HG02623 (cell line): Measurements from ENCODE around the gene GGACT.
"Not testable (repeated sequence)": the region's sequence is repeated elsewhere in the genome, so short reads cannot be mapped to it uniquely, and the experiment has no call there.

Source experiments
- ATAC-seq: cut with Tn5 transposase; IDR thresholded peaks from one replicate; pipeline ENCODE4 v1.9.1; 2021; ENCODE audit warnings: moderate library complexity; ENCODE audit not compliant: unreplicated experiment

Gene GGACT

DNA sequence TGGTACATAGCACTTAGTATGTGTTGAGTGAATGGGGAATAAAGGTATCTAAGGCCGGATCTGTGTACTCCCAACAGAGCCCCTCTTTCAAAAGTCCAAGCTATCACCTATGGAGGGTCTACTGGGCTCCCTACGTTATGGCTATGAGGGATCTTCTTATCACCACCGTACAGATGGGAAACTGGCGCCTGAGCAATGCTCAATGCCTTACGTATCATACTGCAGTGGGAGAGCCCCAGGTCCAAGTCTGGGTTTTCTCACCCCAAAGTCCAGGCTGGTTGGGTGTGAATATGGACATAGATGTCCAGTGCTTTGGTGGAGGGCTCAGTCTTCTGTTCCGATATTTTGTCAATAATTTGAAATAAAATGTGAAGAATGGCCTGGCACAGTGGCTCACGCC lies 13.1 kb upstream of the GGACT start:
- no peak for ATAC-seq

DNA sequence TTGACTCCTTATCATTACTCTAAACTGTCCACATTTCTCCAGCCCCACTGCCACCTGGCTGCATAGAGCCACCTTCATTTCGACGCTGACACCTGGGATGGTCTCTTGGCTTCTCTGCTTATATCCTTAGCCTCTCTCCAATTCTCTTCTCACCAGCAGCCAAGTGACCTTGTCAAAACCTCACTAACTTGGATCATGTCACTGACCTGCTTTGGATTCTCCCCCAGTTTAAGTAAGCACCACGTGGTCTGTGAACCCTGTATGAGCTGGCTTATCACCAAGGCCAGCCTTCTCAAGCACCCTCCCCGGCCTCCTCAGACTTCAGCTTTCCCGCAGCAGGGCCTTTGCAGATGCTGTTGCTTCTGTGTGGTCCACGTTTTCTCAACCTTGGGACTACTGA lies 12.3 kb upstream of the GGACT start:
- no peak for ATAC-seq

DNA sequence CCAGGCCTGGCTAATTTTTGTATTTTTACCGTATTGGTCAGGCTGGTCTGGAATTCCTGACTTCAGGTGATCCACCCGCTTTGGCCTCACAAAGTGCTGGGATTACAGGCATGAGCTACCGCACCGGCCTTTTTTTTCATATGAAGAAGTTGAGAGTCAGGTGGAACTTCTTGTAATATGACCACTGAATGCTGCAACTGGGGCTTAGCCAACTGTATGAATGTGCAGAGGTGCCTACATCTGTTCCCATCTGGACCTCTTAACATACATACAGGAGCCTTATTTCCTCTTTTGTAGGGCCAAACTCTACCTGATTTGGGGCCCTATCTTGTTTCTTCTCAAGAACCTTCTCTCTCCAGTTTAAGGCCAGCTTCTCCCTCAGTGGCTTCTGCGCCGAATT lies 11.9 kb upstream of the GGACT start:
- no peak for ATAC-seq

DNA sequence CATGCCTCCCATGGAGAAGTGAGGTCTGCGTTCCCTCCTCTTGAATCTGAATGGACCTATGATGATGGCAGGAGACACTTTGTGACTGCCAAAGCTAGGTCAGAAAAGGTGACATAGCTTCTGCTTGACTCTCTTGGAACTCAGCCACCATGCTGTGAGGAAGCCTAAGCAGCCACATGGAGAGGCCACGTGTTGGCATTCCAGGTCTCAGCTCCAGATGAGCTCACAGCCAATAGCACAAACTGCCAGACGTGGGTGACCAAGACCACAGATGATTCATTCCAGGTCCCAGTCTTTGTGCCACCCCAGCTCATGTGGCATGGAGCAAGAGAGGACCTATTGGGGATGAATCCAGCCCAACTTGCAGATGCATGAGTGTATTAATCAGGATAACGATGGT lies 8.7 kb upstream of the GGACT start:
- no peak for ATAC-seq

DNA sequence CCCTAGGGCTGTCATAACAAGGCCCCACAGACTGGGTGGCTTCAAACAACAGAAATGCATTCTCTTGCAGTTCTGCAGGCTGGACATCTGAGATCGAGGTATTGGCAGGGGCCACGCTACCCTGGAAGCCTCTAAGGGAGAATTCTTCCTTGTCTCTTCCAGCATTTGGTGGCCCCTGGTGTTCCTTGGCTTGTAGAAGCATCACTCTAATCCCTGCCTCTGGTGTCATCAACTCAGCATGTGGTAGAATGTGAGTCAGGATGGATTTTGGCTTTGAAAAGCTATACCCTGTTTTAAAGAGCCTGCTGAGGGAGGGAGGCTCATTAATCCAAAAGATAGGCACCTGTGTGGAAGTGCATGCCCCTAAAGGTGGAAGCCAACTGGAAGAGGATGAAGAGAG lies 7.9 kb upstream of the GGACT start:
- no peak for ATAC-seq

DNA sequence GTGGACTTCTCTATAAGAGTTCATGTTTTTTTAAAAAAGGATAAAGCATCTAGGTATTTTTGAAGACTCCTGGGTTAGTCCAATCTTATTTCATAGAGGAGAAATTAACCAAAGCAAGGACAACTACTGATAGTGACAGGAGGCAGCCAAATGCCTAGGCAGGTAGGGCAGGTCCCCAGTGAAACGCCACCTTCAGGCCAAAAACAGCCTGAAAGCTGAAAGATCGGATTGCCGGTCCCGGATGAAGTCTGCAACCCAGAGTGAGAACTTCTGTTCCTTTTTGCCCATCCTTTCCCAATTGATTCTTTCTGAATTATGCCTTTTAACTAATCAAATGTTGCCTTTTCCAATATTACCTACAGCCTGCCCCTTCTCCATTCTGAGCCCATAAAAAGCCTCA lies 6.1 kb upstream of the GGACT start:
- ATAC-seq = no peak

DNA sequence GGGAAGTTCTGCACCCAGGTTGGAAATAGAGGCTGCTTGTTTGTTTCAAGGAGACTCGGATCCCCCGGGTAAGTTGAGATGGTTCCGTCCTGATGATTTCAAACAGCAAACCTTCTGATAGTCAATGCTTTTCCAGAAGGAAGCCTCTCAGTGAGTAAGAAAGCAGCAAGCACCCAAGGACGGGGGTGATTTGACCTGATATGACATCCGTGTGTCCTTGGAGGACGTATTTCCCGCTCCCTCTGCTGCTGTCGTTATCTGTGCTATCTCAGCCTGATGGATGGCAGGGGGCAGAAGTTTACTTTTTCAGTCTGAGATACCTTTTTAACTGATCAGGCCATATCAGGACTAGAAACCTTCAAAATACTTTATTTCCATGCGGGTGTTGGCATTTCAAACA lies 5.7 kb upstream of the GGACT start:
- ATAC-seq = no peak

DNA sequence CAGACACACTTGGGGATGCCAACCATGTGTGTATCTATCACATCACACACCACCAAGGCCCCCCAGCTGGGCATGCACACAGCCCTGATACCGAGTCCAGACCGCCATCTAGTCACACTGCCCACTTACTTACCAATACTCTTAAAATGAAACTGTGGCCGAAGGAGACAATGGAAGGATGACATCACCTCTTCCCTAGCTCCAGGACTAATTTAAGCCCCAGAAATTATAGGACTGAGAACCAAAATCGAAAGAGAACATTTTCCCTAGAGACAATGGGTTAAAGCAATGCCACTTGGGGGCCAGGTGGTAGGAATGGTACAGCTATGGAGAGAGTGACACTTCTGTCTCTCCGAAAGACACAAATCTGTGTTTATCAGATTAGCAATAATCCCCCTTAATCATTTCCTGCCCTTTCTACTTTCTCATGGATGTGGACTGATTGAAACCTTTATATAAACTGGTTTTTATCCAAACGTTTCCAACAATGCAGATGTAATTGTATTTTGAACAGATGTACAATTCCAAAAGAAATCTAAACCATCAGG lies 663 bp upstream of the GGACT start:
- ATAC-seq = no peak

DNA sequence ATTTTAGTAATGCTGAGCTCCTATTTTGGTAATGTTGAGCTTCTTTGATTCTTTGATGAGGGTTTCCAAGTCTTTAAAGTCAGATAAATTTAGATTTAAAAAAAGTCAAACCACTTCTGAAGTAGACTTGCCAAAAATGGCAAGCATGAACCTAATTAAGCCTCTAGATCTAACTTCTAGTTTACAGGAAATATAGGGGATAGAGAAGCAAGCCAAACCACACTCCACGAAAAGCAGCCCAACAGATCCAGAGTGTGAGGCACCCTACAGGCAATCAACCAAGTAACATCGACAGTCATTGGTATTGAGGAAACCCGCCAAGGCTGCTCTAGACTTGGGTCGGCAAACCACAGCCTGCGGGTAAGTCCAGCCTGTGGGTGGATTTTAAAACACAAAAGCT lies 3.7 kb downstream of the GGACT start:
- ATAC-seq = no peak

DNA sequence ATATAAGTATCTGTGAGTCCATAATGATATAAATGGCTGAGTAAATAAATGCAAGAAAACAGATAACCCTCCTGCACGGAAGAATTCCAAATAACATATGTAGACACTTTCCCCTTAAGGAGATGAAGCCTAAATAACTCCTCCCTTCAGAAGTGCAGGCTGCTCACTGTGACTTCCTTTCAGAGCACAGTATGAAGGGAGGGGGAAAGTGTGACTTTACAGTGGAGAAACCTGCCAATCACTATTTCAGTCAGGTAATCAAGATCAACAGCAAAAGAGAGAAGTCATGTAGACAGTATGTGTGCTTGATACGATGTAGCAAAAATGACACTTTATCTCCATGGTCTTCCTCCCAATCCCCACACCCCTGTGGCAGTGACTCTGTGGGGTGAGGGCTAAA lies 7.1 kb downstream of the GGACT start:
- no peak for ATAC-seq

DNA sequence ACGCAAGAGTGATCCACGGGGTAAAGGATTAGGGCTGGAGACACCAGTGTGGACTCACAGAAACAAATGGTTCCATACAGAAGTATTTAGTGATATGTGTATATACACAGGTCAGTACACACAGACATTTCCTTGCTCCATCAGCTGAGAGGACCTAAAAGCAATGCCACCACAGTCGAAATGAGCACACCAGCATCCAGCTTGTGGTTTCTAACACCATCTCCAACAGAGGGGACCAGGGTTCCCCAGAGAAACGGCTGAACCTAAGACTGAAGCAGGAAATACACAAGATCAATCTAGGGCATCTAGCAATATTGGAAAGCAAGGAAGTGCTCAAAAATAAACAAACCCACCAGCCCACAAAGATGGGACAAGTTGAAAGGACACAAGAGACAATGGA lies 7.6 kb downstream of the GGACT start:
- ATAC-seq = no peak

DNA sequence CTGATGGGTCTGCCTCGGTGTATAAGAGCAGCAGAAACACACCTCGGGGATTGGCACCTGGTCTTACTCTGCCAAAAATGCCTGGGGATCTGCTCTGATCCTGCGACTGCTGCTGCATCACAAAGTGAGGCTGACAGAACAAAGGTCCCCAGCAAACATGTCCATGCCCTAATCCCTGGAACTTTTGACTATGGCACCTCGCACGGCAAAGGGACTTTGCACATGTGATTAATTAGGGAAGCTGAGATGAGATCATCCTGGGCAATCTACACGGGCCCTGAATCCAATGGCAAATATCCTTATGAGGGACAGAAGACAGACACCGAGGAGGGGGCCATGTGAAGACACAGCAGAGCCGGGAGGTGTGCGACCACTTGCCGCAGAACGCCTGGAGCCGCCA lies 8.5 kb downstream of the GGACT start:
- no peak for ATAC-seq

DNA sequence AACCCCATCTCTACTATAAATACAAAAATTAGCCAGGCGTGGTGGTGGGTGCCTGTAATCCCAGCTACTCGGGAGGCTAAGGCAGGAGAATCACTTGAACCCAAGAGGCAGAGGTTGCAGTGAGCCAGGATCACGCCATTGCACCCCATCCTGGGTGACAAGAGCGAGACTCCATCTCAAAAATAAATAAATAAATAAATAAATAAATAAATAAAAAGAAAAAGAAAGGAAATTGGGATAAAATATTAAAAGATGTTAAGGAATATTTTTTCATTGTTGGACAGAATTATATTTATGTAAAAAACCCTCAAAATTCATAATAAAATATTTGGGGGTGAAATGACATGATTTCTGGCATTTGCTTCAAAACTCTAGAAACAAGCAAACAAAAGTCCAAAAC lies 11.3 kb downstream of the GGACT start:
- ATAC-seq = not testable (repeated sequence)

DNA sequence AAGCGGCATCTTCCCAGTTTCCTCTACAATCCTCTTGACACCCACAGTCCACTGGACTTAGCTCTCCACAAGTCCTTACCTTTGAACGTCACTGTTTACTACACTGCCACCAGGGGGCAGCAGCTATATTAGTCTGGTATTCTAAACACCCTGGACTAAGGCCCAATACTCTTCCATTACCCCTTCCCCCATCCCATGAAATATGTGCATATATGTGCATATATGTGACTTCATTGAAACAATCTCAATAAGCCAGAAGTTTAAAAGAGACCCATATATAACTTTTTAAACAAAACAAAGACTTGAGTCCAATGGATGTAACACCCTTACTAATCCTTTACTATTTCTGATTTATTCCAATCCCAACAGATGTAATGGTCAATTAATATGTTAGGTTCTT lies 15.5 kb downstream of the GGACT start:
- peak; percentile 96 for ATAC-seq

DNA sequence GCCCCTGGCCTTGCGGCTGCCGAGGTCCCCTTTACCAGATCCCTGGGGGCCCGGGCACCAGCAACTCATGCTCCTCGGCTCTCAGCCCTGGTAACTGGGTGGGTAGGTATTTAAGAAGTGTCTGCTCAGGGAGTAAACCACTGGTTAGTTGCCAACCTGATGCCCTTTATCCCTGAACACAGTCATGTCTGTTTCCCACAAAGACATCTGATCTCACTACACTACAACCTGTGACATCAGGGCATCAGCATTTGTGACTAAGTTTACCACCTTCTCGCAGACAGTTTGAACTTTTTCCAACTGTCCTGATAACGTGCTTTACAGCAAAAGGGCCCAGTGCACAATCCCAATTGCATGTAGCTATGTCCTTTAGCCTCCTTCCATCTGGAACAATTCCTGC lies 22.0 kb downstream of the GGACT start:
- no peak for ATAC-seq

DNA sequence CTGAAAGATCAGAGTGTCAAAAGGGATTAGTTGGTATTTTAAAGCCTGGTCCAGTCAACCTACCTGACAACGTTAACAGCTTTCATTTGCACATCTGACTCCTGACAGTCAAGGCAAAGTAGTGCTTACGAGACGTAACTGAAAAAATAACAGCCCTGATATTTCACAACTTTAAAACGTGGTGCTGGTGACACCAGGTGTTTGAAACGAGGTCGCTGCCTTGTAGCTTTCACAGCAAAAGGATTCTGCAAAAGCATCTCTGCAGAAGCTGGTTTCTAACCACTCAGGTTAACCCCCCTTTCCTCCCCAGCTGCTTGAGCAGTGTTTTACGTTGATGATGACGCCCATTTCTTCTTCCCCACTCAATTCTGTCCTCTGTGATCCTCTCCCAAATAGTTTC lies 23.3 kb downstream of the GGACT start:
- ATAC-seq = no peak

DNA sequence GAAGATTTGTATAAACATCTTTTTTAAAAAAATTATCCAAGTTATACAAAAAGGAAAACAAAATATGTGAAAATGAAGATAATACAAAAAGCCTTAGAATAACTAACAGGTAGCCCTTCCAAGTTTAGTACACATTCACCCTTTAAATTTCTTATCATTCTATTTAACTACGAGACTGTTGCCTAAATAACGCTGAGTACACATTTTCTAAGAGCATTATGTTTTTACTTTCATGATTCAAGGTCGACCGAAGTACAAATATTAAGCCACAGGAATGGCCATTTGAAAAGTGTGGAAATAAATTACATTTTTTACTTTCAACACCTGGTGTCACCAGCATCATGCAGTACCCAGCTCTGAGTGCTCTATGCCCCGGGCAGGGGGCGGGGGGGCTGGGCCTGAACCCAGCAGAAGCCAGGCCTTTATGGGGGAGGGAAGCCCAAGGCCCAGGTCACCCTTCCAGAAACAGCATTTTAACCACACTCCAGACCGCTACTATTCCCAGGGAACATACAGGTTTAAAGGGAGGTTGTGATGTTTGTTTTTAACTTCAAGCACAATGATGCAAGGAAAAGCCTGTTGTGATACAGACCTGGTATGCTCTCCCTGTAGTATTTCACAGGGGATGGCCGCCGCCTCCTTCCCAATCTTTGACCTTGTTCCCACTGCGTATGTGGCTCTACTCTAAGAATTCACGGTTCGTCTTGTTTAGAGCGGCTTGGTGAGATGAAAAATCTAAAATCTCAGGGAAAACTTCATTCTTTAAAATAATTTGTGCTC lies 24.0 kb downstream of the GGACT start:
- no peak for ATAC-seq

DNA sequence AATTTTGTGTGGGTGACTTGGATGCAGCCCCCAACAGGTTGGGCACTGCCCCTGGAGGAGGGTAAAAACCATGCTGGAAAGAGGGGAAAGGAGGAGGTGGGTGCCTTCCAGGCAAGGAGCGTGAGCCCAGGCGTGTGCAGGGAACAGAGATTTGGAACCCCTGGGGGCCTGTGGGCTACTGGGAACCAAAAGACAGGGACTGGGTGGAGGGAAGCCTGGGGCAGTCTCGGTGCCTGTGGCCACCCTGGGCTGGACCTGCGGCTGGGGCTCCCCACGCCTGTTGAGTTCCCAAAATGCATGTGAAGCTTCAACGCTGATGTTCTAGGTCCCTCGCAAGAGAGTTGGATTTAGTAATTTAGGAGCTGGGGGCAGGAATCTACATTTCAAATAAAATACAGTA lies 24.8 kb downstream of the GGACT start:
- ATAC-seq = no peak

DNA sequence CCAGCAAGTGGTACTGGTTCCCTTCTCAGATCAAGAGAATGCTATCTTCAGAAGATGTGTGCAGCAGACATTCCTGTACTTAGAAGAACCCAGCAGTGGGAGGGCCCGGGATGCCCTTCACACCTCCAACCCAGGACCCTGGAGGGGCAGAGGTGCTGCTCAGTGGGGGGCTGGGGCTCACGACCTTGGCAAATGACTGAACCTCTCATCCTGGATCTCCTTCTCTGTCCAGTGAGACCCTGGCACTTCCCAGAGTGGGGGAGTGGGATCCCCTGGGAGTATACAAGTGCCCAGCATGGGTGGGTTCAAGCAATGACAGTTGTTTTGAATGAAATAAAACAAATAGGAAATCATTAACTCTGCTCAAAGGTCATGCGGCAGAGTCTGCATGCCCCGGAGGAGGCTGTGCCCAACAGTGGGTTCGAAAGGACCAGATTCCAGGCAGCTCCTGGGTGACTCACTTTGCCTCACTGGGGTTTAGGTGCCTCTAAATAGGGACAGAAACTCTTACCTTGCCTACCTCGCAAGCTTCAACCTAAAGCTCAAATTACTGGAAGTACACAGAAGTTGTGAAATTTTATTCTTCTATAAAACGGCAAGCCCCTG lies 26.9 kb downstream of the GGACT start:
- no peak for ATAC-seq

DNA sequence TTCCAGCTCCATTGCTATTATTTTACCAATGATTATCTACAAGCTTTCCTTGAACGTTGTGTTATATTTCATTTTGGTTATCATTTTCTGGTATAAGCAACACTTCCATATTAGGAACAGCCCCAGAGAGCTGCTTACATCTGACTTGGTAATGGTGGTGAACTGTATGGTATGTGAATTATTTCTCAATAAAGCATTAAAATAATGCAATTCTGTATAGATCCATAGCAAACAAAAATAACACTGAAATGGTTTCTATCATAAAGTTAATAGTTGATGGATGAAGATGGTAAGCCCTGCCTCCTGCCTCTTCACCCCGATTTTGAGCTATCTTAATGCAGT lies 27.5 kb downstream of the GGACT start:
- ATAC-seq = no peak

DNA sequence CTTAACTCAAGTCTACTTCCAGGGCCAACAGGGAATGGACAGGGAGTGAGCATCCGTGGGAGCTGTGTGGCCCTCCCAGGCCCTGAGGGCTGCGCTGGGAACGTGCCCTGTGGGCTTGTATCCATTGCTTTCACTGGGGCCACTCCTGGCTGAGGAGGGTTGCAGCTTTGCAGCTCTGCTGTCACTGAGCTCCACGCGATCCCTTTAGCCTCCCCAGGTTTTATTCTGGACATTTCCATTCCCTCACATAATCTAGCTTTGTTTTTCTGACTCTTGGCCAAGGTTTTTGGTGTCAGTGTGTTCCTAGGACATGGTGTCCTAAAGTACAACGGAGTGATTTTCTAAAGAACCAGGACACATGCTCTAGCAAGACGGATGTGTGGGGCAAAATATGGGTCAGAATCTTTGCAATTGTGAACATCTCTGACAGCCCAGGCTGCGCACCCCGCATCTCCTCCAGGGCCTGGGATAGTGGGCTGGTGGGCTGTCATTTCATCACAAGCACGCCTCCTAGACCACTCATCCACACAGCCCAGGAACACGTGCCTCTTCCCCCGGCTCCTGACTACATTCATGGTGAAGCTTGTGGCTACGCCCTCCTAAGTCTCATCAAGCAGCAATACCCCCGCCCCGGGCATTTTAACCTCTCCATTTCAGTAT lies 28.0 kb downstream of the GGACT start:
- no peak for ATAC-seq

DNA sequence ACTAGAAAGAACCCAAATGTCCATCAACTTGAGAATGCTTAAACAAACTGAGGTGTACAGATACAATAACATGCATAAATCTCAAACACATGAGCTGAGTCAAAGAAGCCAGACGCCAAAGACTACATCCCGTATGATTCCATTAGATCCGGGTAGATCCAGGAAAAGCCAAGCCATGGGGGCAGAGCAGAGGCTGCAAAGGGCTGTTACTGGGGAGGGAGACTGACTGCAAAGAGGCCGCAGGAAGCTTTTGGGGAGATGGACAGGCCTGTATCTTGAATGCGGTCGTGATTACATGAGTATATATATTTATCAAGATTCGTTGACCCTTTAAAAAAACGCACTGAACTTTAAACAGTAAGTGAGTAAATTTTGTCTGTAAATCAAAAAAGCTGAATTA lies 28.7 kb downstream of the GGACT start:
- no peak for ATAC-seq
